HG03575 (cell line): Measurements from ENCODE around the gene MND1.

ENCODE experiments used
- ATAC-seq: cut with Tn5 transposase; IDR thresholded peaks from one replicate; pipeline ENCODE4 v1.9.1; 2021; ENCODE audit not compliant: unreplicated experiment, insufficient number of reproducible peaks, low FRiP score; ENCODE audit errors: extremely low read depth

Gene MND1, protein sequence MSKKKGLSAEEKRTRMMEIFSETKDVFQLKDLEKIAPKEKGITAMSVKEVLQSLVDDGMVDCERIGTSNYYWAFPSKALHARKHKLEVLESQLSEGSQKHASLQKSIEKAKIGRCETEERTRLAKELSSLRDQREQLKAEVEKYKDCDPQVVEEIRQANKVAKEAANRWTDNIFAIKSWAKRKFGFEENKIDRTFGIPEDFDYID

DNA sequence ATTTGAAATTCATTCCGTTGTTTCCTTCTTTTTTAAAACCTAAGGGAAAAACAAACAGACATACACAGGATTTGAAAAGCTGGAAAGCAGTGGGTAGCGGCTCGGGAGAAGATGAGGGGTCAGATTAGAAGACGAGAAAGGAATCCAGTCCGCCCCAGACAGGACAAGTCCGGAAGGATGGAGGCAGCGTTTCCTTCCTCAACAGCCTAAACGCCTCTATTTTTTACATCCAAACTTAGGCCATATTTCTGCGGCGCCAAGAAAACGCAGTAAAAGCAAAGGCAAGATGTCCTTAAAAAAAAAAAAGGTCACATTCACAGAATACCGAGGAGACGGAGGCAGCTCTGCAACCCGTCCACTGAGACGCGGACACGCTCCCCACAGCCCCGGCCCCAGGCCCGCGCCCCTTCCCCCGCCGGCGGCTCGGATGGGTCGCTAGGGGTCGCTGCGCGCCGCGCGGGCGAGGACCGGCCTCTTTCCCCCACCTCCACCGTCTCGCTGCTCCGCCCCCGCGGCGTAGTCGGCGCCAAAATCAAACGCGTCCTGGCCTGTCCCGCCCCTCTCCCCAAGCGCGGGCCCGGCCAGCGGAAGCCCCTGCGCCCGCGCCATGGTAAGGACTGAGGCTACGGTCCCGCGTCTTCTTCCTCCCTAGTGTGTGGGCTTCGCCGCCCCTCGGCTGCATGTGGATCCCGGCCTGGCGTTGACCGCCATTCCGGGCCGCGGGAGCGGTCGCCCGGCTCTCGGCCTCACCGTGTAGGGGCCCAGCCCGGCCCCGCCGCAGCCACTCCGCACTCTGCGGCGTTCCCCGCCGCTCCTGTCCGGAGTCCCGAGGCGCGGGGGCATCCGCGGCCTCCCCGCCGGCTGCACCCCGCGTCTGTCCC is at the start of gene MND1:
Gene MND1 (plus strand): TSS at position 558 of the 881 bp plus-strand sequence. CDS start 50 bp downstream, at position 608.
- peak; percentile 41 for ATAC-seq

DNA sequence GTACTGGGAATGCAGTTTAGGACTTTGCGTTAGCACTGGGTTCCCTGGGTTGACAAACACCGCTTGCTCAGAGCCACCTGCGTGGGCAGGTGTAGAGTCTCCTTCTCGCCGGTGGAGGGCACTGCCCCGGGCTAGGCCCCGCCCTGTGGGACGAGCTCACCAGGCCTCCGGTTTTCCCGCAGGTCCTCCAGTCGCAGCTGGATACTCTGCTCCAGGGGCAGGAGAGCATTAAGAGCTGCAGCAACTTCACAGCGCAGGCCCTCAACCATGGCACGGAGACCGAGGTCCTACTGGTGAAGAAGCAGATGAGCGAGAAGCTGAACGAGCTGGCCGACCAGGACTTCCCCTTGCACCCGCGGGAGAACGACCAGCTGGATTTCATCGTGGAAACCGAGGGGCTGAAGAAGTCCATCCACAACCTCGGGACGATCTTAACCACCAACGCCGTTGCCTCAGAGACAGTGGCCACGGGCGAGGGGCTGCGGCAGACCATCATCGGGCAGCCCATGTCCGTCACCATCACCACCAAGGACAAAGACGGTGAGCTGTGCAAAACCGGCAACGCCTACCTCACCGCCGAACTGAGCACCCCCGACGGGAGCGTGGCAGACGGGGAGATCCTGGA is 49.2 kb upstream of the MND1 start:
- no peak for ATAC-seq

DNA sequence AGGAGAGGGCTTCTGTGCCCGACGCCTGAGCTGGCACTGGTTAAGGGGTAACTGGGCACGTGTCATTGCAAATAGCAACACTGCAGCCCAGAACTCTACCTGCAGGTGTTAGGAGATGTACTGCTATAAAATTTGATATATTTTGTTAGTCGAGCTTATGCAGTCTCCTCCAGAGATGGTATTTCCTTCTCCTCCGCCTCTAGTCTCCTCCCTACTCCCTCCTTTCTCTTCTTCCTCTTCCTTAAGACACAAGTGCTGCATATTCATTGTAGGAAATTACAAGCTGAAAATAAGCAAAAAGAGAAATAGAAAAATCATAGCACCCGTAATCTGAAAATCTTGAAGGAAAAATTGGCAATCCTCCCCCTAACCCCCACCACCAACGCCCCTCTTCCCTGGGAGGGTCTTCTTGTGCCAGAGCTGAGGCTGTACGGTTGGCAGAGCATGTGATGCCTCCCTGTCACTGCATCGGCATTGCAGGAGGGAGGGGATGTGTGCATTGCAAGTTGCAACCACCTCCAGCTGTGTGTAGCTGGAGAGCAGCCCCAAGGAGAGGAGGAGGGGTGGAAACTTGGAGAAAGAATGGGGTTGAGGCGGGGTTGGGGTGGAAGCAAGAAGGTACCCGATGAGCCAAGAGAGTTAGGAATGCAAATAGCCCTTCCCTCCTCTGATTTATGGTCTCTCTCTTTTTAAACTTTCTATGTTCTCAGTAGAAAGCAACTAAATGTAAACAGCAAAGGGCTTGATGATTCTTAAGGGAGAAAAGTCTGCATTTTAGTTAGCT is 48.3 kb upstream of the MND1 start:
- ATAC-seq, result no peak

DNA sequence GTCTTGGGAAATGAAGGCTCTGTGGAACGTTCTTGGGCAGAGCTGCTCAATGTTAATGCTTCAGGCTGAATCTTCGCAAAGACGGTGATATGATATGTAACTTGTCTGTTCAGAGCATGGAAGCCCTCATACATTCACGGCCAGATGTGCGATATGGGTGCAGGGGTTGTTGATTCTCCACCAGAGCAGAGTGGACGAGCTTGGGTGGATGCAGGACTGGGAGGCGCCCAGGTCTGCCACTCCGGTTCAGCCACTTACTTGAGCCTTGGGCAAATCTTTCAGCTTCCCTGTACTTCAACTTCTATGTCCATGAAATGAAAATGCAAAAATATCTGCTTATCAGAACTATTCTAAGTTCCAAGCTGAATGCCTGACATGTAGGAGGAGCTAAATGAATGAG is 47.4 kb upstream of the MND1 start:
- ATAC-seq, result no peak

DNA sequence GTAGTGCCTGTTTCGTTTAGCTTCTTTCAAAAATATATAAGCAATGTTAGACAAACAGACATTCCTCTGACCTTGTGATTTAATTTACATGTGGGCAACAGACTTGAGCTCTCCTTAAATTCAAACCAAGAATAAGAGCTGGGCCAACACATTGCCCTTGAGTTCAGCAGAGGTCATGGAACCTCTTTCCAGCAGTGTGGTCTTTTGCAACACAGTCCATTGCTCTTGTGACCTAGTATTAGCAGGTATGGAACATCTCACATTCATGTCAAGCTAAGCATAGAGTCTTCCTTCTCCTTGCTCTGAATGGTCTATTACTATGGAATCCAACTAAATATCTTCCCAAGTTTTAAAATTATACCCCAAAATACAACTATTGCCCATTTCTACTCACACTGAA is 33.7 kb upstream of the MND1 start:
- no peak for ATAC-seq

DNA sequence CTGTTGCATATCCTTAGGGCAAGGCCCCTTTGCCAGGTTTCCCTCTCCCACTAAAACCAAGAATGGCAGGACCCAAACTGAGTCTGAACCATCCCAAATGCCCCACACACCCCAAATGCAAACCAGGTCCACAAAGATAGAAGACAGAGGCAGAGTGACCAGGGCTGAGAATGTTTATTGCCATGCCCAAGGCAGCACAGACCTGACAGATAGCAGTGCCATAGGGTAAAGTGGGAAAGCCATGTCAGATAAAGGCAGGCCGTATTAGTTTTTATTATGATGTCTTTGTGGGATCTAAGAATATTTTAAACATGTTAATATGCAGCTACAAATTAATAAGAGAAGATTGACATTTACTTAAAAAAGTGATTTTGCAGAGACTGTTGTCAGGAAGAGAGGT is 29.6 kb upstream of the MND1 start:
- no peak for ATAC-seq

DNA sequence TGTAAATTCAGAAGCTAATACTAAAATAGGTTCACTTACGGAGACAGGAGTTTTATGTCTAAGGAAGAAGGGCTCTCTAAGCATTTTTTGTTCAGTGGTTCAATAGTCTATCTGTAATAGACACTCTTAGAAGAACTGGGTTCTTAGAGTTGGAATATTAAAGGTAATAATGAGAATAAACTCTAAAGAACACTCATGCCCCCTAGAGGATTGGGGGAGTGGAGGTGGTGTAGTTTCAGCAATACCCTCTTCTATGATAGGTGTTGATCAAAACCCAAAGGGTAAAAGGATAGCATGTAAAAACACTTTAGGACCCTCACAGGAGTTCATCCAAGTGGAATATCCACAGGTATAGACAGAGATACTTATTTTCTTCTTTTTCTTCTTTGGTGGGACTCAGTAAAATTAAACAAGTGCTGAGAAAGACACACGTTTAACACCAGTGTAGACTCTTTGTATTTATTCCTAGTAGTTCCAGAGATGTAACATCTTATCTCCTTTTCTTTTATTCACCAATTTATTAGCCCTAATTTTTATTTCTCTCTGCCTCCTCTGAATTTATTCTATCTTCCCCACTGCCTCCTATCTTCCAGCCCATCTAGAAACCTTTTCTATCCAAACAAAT is 25.7 kb upstream of the MND1 start:
- ATAC-seq, result no peak

DNA sequence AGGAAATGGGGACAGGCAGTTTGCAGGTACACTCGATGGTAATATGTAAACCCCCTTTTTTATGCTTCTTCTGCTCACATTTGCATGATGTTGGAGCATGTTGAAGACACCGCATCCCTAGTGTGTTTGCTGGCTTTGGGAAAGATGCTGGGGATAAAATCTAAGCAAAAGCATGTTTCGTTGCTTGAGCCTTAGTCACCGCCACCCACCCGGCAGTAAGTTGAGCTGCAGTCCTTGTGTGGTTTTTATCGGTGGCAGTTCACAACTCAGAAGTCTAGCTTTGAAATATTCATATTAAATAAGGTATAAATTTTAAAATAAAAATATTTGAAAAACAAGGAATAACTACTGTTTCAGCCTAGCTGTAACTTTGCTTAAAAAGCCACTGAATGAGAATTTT is 21.7 kb upstream of the MND1 start:
- ATAC-seq, result no peak

DNA sequence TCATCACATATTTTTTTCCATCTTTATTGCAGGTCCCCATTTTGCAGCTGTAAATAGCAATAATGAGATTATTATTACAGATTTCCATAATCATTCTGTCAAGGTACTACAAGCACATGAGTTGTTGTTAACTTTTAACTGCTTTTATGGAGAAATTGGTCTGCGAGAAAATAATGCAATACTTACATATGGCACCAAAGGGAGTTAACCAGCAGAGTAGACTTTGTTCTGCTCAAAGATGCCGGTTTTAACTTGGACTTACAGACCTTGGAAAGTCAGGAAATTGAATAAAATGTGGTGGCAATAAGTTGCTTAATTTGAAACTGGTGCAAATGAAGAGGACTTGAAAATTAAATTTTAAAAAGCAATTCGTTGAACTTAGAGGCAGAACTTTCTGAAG is 20.4 kb upstream of the MND1 start:
- ATAC-seq, result no peak

DNA sequence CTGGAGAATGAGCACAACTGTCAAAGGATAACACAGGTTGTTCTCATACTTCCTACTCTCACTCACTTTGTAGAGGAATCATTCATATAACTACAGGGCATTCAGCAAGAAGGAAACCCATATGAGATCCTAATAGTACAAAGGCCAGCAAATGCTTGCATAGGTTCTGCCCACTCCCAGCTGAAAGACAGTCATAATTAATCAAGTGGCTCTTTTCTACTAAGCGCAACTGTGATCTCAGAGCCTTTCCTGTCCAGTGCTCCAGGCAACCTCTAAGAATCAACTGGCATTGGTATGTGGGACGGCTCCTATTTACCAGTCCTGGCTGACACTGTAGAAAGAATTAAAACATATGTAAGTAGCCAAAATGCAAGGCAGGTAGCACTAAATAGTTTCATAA is 18.9 kb upstream of the MND1 start:
- no peak for ATAC-seq

DNA sequence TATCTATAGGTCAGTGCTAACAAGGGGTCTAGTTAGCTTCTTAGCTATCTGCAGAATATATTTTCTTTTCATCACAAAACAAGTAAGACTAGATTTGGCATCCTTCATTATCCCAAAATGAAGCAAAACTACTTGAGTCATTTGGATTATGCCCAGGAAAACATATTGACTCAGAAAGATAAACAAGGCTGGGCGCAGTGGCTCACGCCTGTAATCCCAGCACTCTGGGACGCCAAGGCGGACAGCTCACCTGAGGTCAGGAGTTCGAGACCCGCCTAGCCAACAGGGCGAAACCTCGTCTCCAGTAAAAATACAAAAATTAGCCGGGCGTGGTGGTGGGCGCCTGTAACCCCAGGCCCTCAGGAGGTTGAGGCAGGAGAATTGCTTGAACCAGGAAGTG is 18.0 kb upstream of the MND1 start:
- ATAC-seq, result no peak

DNA sequence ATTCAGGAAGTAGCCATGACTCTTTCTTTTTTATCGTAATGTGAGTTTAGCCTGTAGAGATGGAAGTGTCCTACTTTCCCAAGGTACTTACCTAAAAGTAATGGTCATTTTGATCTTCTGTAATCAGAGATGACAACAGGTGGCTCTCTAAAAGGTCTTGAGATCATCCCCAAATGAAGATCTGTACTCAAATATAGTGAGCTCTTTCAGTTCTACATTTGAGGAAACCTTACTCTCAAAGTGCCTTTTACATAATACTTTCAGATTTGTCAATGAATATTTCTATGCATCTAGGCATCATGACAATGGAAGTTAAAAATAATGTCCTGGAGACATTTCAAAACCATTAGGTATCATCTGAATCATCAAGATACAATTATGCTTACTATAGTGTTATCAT is 17.2 kb upstream of the MND1 start:
- no peak for ATAC-seq

DNA sequence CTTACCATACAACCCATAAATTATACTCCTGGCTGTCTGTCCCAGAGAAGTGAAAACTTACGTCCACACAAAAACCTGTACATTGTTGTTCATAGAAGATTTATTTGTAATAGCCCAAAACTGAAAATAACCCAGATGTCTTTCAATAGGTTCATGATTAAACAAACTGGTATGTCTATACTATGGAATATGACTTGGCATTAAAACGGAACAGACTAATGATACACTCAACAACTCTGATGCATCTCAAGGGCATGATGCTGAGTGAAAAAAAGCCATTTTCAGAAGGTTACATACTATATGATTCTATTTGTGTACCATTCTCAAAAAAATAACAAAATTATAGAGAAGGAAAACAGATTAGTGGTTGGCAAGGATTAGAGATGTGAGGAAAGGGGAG is 11.6 kb upstream of the MND1 start:
- no peak for ATAC-seq

DNA sequence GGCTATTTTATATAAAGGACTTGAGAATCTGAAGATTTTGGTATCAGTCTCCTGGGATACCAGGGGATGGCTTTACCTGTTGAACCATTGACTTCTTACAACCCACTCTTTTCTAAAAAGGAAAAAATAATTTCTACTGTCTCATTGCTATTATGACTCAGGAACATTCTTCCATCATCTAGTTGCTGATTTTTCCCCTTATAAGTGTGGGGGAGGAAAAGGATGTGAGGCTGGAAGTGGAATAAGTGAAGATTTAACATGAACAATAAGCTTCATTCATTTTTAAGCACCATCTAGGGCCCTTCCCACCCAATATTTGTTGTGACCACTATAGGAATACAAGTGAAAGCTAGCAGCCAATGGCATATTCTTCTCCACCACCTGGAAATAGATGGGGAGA is 10.6 kb upstream of the MND1 start:
- no peak for ATAC-seq

DNA sequence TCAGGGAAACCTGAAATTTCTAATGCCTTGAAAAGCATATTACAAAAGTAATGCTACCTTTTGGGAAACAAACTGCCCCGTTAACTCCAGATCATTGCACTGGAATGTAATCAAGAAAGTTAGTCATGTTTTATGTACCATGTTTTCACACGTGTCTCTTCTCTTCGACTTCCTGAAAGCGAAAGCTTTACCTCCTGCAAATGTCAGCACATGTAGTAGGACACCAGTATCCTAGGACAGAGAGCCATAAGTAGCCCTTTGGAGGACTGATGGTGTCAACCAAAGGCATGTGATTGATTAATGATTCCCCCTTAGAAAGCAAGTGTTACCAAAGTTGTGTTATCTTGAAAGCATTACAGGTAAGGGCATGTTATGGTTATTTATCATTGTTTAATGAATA is 8.8 kb upstream of the MND1 start:
- ATAC-seq, result no peak

DNA sequence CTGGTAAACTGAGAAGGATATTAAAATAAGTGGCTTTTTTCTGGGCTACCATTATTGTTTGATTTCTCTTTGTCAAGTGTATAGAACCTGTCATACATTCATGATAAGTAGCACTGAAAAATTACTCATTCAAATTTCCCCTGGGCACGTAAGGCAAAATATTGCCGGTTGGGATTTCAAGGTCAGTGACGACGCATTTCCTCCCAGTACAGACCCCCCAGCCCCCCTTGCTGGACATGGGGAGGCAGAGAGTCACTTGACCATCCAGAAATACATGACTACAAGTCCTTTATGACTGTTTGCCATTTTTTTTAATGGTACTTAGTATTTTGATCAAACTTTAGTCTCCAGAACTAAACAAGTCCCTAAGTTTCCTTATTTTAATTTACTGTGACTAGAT is 6.8 kb upstream of the MND1 start:
- ATAC-seq, result no peak

DNA sequence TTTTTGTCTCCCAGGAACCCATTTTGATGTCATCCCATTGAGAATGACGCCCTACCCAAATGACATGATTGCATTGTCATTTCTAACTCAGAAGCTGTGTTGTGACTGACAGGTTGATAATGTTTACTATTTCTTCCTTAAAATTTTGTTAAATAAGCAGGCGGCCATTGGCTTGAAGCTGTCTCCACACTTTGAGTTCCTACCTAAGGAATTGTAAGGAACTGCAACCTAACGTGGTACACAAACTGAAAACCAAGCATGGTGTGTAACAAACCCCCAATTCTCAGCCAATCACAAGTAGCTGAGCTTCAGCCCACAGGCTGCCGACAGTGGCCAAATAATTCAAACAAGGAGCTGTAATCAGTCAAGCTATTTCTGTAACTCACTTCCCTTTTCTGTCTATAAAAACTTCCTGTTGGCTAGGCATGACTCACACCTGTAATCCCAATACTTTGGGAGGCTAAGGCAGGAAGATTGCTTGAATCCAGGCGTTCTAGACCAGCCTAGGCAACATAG is 2.9 kb upstream of the MND1 start:
- no peak for ATAC-seq

DNA sequence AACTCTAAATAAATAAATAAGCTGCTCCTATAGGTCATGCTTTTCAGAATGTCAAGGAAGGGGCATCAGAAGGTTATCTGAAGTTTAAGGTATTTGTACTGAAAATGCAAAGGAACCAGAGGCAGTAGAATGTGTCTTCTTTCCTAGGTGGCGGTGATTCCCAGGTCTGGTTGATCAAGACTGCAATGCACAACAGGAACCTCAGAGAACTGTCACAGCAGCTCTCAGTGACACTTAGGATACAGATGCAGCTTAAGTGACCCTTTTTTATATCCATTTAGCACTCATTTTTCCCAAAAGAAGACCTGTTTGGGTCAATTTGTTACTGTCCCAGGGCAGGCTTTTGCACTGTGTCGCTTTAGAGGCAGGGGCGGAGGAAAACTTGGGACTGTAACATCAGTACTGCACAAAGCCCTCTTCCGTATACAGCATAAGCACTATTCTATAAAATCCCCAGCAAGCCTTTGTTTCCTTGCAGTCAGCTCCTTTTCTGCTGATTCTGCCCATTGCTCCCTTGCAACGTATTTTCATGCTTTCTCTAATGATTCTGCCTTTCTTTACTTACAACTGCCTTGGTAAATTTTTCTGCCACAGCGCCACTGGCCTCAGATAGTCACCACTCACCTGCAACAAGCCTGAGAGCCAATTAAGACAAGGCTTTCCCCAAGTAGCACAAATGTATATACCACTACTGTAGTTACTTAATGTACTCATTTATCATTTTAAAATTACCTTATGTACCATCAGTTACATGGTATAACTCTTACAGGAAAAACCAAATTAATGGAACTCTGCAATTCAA is 1.5 kb upstream of the MND1 start:
- no peak for ATAC-seq
